Ovary (tissue), 3 donors: ENCODE measurements around the gene CELF6.

Source experiments
- EP300 ChIP-seq: sonication (generic); formaldehyde crosslinking; IDR thresholded peaks from one replicate; pipeline ENCODE4 v1.6.1; 2017; ENCODE audit warnings: antibody characterized with exemption
- TF ChIP-seq, protein P1 (sequence below), 3 donors: fragments of 450-650 bp in 2 of 3; fragments of 200-600 bp in 1 of 3; IDR thresholded peaks; one replicate each; pipeline versions ENCODE4 v1.5.1 to v1.8.0; 2016 to 2022; ENCODE audit warnings: antibody characterized with exemption in 3 of 3, mild to moderate bottlenecking in 1 of 3
- donor health status: DM: no; HTN: no; CAD: no.

DNA sequence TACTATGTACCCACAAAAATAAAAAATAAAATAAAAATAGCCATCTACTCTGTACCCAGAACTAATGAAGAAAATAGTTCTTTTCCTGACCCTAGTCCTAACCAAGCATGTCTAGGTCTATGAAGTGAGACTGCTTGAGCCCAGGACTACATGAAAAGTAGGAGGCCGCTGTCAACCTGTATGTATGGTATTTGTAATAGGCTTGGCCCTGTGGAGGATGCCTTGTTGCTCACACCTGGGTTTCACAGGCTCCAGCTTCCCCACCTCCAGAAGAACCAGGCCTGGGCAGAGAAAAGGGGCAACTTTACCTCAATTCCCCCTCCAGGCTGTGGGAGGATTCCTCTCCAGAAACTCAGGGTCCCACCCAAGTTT is 82.1 kb downstream of the CELF6 start:
- TF ChIP-seq, protein P1, sequence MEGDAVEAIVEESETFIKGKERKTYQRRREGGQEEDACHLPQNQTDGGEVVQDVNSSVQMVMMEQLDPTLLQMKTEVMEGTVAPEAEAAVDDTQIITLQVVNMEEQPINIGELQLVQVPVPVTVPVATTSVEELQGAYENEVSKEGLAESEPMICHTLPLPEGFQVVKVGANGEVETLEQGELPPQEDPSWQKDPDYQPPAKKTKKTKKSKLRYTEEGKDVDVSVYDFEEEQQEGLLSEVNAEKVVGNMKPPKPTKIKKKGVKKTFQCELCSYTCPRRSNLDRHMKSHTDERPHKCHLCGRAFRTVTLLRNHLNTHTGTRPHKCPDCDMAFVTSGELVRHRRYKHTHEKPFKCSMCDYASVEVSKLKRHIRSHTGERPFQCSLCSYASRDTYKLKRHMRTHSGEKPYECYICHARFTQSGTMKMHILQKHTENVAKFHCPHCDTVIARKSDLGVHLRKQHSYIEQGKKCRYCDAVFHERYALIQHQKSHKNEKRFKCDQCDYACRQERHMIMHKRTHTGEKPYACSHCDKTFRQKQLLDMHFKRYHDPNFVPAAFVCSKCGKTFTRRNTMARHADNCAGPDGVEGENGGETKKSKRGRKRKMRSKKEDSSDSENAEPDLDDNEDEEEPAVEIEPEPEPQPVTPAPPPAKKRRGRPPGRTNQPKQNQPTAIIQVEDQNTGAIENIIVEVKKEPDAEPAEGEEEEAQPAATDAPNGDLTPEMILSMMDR (IDR thresholded peaks at IDR 0.05), result no peak
- TF ChIP-seq EP300, result no peak
